ENCODE data around the gene PLPP2. TPM values are rescaled to one million over a fixed set of nuclear protein-coding genes. Genes with fewer than 3 reads are reported as not detected.
A peak's percentile ranks its signal among the peaks of the same experiment; 100 is the strongest.

Gene PLPP2
- total RNA-seq, 8 experiments from 2014 or later = 1.0 to 6.2 (median 2.6) TPM

DNA sequence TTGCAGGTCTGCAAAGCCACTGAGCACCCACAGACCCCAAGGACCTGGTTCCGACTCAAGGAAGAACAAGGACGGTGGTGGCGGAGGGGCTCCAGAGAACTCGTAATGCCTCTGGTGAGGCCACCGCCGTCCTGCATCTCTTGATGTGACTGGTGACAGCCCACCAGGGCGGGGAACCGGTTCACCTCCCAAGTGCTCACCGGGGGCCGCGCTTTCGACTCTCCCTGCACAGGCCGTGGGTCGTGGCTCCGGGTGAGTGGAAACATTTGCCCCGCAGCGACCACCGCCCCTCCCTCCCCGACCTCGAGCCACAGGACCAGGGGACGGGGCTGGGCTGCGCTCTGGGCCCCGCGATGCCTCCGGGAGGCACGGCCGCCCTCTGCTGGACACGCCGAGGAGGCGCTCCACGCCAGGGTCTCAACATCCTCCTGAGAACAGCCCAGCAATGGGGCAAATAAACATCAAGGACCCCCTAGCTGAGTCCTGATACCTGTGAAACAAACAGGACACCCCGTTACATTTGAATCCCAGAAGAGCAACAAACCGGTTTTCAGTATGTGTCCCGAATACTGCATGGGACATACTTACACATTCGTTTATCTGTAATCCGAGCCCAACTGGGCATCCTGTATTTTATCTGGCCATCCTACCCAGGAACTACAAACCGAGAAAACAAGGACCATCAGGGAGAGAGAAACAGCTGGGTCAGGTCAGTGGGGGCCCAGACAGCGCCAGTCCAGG lies 3.9 kb upstream of the PLPP2 start:
- peak overlapping the region in 4 of 5 donors; percentile 17 to 28 (median 26) for H3K4me3 ChIP-seq
- ATAC-seq (replicated peaks in 6 of 8) = peak; percentile 52 to 85 (median 74)
- WGBS, 10 experiments = 0 to 50% (median 11%) methylated on average over 2 to 15 of the region's 38 CpGs; no CpG with 5 or more reads in 5 of the 10 experiments
- in situ Hi-C loops (cut with MboI; ENCODE audit: low pct_unique_long_range_greater_than_20kb in 2 of 9, low sequenced_read_pairs in 9 of 9, unreplicated experiment in 9 of 9) = no loop called here
- no peak overlapping the region for H3K27ac ChIP-seq
- peaks cover 9 to 17% of the 10 kb centered on the region in 2 donors for H3K4me1 ChIP-seq (replicated peaks in 1 of 2)

DNA sequence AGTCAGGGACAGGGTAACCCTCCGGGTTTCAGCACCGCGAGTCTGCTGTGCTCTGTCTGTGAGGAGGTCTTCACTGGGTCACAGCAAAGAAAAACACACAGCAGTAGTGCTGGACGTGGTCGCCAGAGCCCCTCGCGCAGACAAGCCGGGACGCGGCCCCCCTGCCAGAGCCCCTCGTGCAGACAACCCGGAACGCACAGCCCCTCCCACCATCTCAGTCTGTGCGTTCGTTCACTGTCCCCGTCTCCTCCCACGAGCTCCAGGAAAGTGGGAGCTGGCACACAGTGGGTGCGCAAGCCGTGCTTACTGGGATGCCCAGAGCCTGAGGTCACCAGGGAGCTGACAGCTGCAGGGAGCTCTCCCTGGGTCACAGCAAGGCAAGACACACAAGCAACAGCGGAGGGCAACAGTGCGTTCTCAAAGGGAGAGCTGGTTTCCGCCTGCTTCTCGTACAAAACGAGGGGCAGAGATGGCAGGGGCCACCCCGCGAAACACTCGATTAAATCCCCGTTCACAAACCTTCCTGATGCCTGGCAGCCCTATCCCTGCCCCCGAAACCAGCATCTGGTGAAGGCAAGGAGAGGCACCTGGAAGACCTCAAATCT lies 3.2 kb upstream of the PLPP2 start:
- peaks cover 9 to 18% of the 10 kb centered on the region in 2 donors for H3K4me1 ChIP-seq (replicated peaks in 1 of 2)
- ATAC-seq (replicated peaks in 6 of 8) = peak; percentile 10 to 60 (median 30)
- in situ Hi-C loops (cut with MboI; ENCODE audit: low pct_unique_long_range_greater_than_20kb in 2 of 9, low sequenced_read_pairs in 9 of 9, unreplicated experiment in 9 of 9) = no loop called here
- 0 to 16% (median 3%) methylated on average over 3 to 6 of the region's 29 CpGs; no CpG with 5 or more reads in 4 of the 10 experiments for WGBS, 10 experiments
- no peak overlapping the region for H3K27ac ChIP-seq
- peak overlapping the region in 4 of 5 donors; percentile 17 to 28 (median 26) for H3K4me3 ChIP-seq

GRCh38 chr19:293436-294110 lies 2.4 kb upstream of the PLPP2 start:
- no peak overlapping the region for H3K4me3 ChIP-seq
- H3K4me1 ChIP-seq (replicated peaks in 1 of 2) = peaks cover 9 to 18% of the 10 kb centered on the region in 2 donors
- 20 to 100% (median 67%) methylated on average over 1 to 8 of the region's 14 CpGs; no CpG with 5 or more reads in 3 of the 10 experiments for WGBS, 10 experiments
- no peak overlapping the region for H3K27ac ChIP-seq
- in situ Hi-C loops (cut with MboI; ENCODE audit: low pct_unique_long_range_greater_than_20kb in 2 of 9, low sequenced_read_pairs in 9 of 9, unreplicated experiment in 9 of 9) = no loop called here
- no peak for ATAC-seq (replicated peaks in 6 of 8)

GRCh38 chr19:292951-293350 lies 1.7 kb upstream of the PLPP2 start:
- H3K27ac ChIP-seq = no peak overlapping the region
- peaks cover 9 to 18% of the 10 kb centered on the region in 2 donors for H3K4me1 ChIP-seq (replicated peaks in 1 of 2)
- no peak for ATAC-seq (replicated peaks in 6 of 8)
- no peak overlapping the region for H3K4me3 ChIP-seq
- WGBS, 10 experiments = 40% methylated on average over 1 of the region's 4 CpGs; no CpG with 5 or more reads in 9 of the 10 experiments
- in situ Hi-C loops (cut with MboI; ENCODE audit: low pct_unique_long_range_greater_than_20kb in 2 of 9, low sequenced_read_pairs in 9 of 9, unreplicated experiment in 9 of 9) = no loop called here

GRCh38 chr19:292281-292884 lies 1.2 kb upstream of the PLPP2 start:
- 40 to 100% (median 70%) methylated on average over 1 to 7 of the region's 15 CpGs; no CpG with 5 or more reads in 6 of the 10 experiments for WGBS, 10 experiments
- ATAC-seq (replicated peaks in 6 of 8) = no peak
- in situ Hi-C loops (cut with MboI; ENCODE audit: low pct_unique_long_range_greater_than_20kb in 2 of 9, low sequenced_read_pairs in 9 of 9, unreplicated experiment in 9 of 9) = no loop called here
- H3K27ac ChIP-seq = no peak overlapping the region
- H3K4me3 ChIP-seq = no peak overlapping the region
- peaks cover 9 to 18% of the 10 kb centered on the region in 2 donors for H3K4me1 ChIP-seq (replicated peaks in 1 of 2)

- in situ Hi-C loops (cut with MboI; ENCODE audit: low pct_unique_long_range_greater_than_20kb in 2 of 9, low sequenced_read_pairs in 9 of 9, unreplicated experiment in 9 of 9) = no loop called here
- H3K27ac ChIP-seq = no peak overlapping the region
- ATAC-seq (replicated peaks in 6 of 8) = peak in 3 of 8 experiments; percentile 24 to 28 (median 26)
- WGBS, 10 experiments = 0 to 82% (median 42%) methylated on average over 3 to 24 of the region's 71 CpGs; no CpG with 5 or more reads in 6 of the 10 experiments
- H3K4me3 ChIP-seq = no peak overlapping the region
- H3K4me1 ChIP-seq (replicated peaks in 1 of 2) = peaks cover 9 to 18% of the 10 kb centered on the region in 2 donors
These were observed 518 bp upstream of the PLPP2 start for GRCh38 chr19:291561-292280.

GRCh38 chr19:290372-291005 lies 714 bp downstream of the PLPP2 start:
- ATAC-seq (replicated peaks in 6 of 8) = peak in 7 of 8 experiments; percentile 8 to 45 (median 37)
- Histone ChIP-seq H3K4me1 (replicated peaks in 1 of 2) (peaks cover 9 to 18% of the 10 kb centered on the region in 2 donors), H3K27ac (no peak overlapping the region), H3K4me3 (peak overlapping the region; percentile 13 to 33 (median 26))
- 20% methylated on average over 1 of the region's 51 CpGs; no CpG with 5 or more reads in 9 of the 10 experiments for WGBS, 10 experiments
- in situ Hi-C loops (cut with MboI; ENCODE audit: low pct_unique_long_range_greater_than_20kb in 2 of 9, low sequenced_read_pairs in 9 of 9, unreplicated experiment in 9 of 9) = no loop called here

DNA sequence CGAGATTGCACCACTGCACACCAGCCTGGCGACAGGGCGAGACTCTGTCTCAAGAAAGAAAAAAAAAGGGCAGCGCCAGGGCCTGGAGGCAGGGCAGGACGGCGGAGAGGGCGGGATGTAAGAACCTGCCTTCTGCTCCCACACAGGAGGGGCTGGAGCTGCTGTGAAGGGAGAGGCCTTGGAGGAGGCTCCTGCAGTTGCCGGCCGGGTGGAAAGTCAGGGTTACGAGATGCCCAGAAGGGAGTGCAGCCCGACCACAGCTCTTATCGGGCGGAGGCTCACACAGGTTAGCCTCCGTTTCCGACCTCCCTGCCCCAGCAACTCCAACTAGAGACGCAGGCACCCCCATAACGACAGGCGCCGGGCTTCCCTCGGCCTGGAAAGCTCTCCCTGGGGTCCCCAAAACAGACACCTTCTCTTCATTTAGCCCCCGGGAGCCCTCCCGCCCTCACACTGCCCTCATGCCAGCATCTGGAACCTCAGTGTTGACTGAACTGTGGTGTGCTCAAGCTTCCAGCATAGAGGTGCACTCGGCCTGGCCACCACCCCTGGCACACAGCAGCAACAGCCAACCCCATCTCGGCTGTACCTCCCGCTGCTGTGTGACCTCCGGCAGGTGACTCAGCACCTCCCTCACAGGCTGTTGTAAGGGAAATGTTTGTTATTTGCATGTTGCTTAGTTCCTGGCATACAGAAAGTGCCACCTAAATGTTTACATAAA lies 1.4 kb downstream of the PLPP2 start:
- Histone ChIP-seq H3K4me3 (no peak overlapping the region), H3K4me1 (replicated peaks in 1 of 2) (peaks cover 9 to 16% of the 10 kb centered on the region in 2 donors), H3K27ac (no peak overlapping the region)
- peak in 4 of 8 experiments; percentile 28 to 73 (median 54) for ATAC-seq (replicated peaks in 6 of 8)
- in situ Hi-C loops (cut with MboI; ENCODE audit: low pct_unique_long_range_greater_than_20kb in 2 of 9, low sequenced_read_pairs in 9 of 9, unreplicated experiment in 9 of 9) = no loop called here
- 23 to 83% (median 49%) methylated on average over 1 to 12 of the region's 26 CpGs; no CpG with 5 or more reads in 4 of the 10 experiments for WGBS, 10 experiments

DNA sequence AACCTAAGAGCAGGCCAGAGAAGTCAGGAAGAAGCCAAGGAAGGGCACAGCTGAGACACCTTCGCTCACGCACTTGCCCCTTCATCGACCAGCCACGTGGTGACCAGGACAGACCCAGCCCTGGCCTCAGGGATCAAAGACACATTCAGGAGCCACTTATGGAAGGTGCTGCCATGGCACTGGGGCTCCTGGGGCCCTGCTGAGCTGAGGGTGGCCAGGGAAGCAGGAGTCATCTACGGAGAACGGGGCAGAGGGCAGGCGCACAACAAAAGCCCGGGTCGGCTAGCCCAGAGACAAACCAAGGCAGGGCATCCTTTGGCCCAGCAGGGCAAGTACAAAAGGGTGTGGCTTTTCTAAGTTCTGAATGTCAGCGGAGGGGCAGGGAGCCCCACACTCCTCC lies 2.3 kb downstream of the PLPP2 start:
- no peak overlapping the region for H3K27ac ChIP-seq
- in situ Hi-C loops (cut with MboI; ENCODE audit: low pct_unique_long_range_greater_than_20kb in 2 of 9, low sequenced_read_pairs in 9 of 9, unreplicated experiment in 9 of 9) = no loop called here
- no peak for ATAC-seq (replicated peaks in 6 of 8)
- H3K4me1 ChIP-seq (replicated peaks in 1 of 2) = peaks cover 0 to 9% of the 10 kb centered on the region in 2 donors
- H3K4me3 ChIP-seq = no peak overlapping the region
- 39 to 82% (median 73%) methylated on average over 4 to 8 of the region's 10 CpGs; no CpG with 5 or more reads in 6 of the 10 experiments for WGBS, 10 experiments

- ATAC-seq (replicated peaks in 6 of 8) = no peak
These were observed 3.8 kb downstream of the PLPP2 start for GRCh38 chr19:287381-287871.

DNA sequence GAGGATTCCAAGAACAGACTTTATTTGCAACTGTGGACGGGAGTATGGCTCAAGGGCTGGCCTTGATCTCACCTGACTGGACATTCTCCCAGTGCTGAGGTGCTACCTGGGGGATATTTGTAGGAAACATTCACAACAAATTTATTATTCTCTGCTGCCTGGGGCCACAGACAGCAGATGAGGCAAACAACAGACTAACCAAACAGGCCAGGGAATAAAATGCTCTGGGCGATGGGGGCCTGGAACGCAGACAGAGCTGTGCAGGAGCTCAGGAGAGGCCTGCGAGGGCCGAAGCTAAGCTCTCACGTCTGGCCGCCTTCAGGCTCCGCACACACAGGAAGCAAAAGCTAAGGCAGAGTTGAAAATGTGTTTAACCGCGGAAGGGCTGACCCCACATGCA lies 7.8 kb downstream of the PLPP2 start:
- H3K4me3 ChIP-seq = no peak overlapping the region
- no peak for ATAC-seq (replicated peaks in 6 of 8)
- H3K4me1 ChIP-seq (replicated peaks in 1 of 2) = peaks cover 10 to 12% of the 10 kb centered on the region in 2 donors
- in situ Hi-C loops (cut with MboI; ENCODE audit: low pct_unique_long_range_greater_than_20kb in 2 of 9, low sequenced_read_pairs in 9 of 9, unreplicated experiment in 9 of 9) = no loop called here
- 20 to 100% (median 84%) methylated on average over 1 to 7 of the region's 10 CpGs; no CpG with 5 or more reads in 3 of the 10 experiments for WGBS, 10 experiments
- H3K27ac ChIP-seq = no peak overlapping the region

More at GRCh38 chr19:287381-287871, 3.8 kb downstream of the PLPP2 start:
- H3K4me3 ChIP-seq = no peak overlapping the region
- H3K4me1 ChIP-seq (replicated peaks in 1 of 2) = peaks cover 0 to 9% of the 10 kb centered on the region in 2 donors
- in situ Hi-C loops (cut with MboI; ENCODE audit: low pct_unique_long_range_greater_than_20kb in 2 of 9, low sequenced_read_pairs in 9 of 9, unreplicated experiment in 9 of 9) = no loop called here
- no peak overlapping the region for H3K27ac ChIP-seq
- 80 to 100% methylated on average over 1 of the region's 19 CpGs; no CpG with 5 or more reads in 8 of the 10 experiments for WGBS, 10 experiments

All from motor neuron (in vitro differentiated cells).